Thyroid gland (tissue), 4 donors: Measurements from ENCODE around the gene TRIM41. TPM values are rescaled to one million over a fixed set of nuclear protein-coding genes. Genes with fewer than 3 reads are reported as not detected.

Experiments
- DNase-seq, 2 donors: peaks; one replicate each; pipeline ENCODE4 v3.0.0-alpha.2; 2019
- H3K27ac ChIP-seq, 3 donors: fragments of 200-600 bp; sonication (generic); 1 replicate in 2 of 3; 2 replicates in 1 of 3; pipeline ENCODE4 v1.5.1; 2016 to 2019; ENCODE audit warnings: mild to moderate bottlenecking in 1 of 3, moderate library complexity in 1 of 3
- H3K27me3 ChIP-seq: fragments of 200-600 bp; sonication (generic); one replicate; pipeline ENCODE4 v1.5.1; 2019
- H3K36me3 ChIP-seq, 2 donors: fragments of 200-600 bp; sonication (generic); one replicate each; pipeline ENCODE4 v1.5.1; 2016 to 2019
- H3K4me1 ChIP-seq, 2 donors: fragments of 200-600 bp; sonication (generic); one replicate each; pipeline ENCODE4 v1.5.1; 2017 to 2019
- H3K4me3 ChIP-seq, 3 donors: fragments of 200-600 bp; sonication (generic); replicated peaks in 1 of 3; 1 replicate in 2 of 3; 2 replicates in 1 of 3; pipeline ENCODE4 v1.5.1; 2016; ENCODE audit warnings: mild to moderate bottlenecking in 1 of 3
- H3K9me3 ChIP-seq: fragments of 200-600 bp; sonication (generic); one replicate; pipeline ENCODE4 v1.5.1; 2017
- POLR2A ChIP-seq, 2 donors: fragments of 450-650 bp; IDR thresholded peaks; one replicate each; pipeline ENCODE4 v1.6.1; 2017; ENCODE audit warnings: antibody characterized with exemption in 2 of 2, mild to moderate bottlenecking in 2 of 2, moderate library complexity in 1 of 2
- WGBS, 2 donors: methylation state at CpG; one replicate each; pipeline ENCODE4 v1.1.5; 2017; 5-methylcytosine and 5-hydroxymethylcytosine counted together
- intact Hi-C: fragments of 100-400 bp; cut with DNase I; formaldehyde crosslinking; loops from one replicate; pipeline ENCODE4 v1.15.1; 2023
- total RNA-seq, 4 donors: library from RNA; depleted of rRNA; stranded (reverse); fragments of >200 nt; gene quantifications; one replicate each; pipeline ENCODE4 v1.2.3, GENCODE V29; 2016
- TF ChIP-seq, protein P1 (sequence below), 6 experiments: fragments of 200-600 bp in 3 of 6; fragments of 450-650 bp in 3 of 6; sonication (generic) in 3 of 6; IDR thresholded peaks; one replicate each; pipeline ENCODE4 v1.5.1; 2016 to 2019; ENCODE audit warnings: antibody characterized with exemption in 6 of 6, mild to moderate bottlenecking in 2 of 6, inconsistent platforms in 1 of 6, moderate library complexity in 1 of 6

Gene TRIM41
- total RNA-seq, 4 donors from 2014 or later, result 18.8 to 31.1 (median 22.8) TPM

DNA sequence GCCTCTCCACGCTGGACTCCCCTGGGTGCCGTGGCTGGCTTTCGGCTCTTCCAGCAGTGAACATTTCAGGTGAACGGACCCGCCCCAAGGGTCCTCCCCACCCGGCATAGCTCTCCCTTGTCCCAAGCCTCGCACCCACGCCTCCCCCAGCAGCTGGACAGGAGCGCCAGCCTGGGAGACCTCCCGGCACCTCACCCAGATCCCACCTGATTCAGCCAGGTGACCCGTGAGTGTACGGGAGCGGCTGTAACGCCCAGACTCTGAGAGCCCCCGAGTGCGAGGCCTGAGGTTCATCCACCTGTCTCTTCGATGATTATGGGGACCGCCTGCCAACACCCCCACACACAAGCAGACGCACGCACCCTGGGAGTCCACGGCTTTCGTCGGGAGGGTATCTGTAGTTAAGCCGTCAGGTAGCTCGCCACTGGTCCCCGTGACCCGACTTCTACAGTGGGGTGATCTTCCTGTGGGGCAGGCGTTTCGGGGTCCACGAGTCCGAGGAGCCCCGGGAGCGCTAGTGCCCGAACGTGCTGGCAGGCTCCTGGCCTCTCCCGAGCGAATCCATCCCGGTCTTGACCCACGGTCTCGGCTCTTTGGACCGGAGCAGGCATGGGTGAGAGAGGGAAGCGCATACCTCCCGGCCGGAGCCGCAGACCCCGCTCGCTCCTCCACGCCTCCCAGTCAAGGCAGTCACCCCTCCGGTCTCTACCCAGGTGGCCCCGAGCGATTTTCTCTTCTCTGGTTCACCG lies 32.9 kb upstream of the TRIM41 start:
- intact Hi-C loops, result loop anchor here (5.0 kb wide), 1 partner anchor 32 kb away; the partner anchor contains the start of gene TRIM41
- Histone ChIP-seq H3K9me3 (no peaks in the 10 kb centered on the region), H3K27ac (peak overlapping the region; percentile 35 to 94 (median 43)), H3K36me3 (no peaks in the 10 kb centered on the region), H3K4me1 (peaks cover 4 to 8% of the 10 kb centered on the region in 2 donors), H3K27me3 (no peaks in the 10 kb centered on the region), H3K4me3 (peak overlapping the region; percentile 19 to 77 (median 60))
- 0 to 1% methylated on average over 17 to 39 of the region's 52 CpGs for WGBS, 2 donors
- peak; percentile 54 to 56 for DNase-seq
- TF ChIP-seq POLR2A (IDR thresholded peaks at IDR 0.05), result no peak
- TF ChIP-seq, protein P1, sequence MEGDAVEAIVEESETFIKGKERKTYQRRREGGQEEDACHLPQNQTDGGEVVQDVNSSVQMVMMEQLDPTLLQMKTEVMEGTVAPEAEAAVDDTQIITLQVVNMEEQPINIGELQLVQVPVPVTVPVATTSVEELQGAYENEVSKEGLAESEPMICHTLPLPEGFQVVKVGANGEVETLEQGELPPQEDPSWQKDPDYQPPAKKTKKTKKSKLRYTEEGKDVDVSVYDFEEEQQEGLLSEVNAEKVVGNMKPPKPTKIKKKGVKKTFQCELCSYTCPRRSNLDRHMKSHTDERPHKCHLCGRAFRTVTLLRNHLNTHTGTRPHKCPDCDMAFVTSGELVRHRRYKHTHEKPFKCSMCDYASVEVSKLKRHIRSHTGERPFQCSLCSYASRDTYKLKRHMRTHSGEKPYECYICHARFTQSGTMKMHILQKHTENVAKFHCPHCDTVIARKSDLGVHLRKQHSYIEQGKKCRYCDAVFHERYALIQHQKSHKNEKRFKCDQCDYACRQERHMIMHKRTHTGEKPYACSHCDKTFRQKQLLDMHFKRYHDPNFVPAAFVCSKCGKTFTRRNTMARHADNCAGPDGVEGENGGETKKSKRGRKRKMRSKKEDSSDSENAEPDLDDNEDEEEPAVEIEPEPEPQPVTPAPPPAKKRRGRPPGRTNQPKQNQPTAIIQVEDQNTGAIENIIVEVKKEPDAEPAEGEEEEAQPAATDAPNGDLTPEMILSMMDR (IDR thresholded peaks at IDR 0.05), result no peak

DNA sequence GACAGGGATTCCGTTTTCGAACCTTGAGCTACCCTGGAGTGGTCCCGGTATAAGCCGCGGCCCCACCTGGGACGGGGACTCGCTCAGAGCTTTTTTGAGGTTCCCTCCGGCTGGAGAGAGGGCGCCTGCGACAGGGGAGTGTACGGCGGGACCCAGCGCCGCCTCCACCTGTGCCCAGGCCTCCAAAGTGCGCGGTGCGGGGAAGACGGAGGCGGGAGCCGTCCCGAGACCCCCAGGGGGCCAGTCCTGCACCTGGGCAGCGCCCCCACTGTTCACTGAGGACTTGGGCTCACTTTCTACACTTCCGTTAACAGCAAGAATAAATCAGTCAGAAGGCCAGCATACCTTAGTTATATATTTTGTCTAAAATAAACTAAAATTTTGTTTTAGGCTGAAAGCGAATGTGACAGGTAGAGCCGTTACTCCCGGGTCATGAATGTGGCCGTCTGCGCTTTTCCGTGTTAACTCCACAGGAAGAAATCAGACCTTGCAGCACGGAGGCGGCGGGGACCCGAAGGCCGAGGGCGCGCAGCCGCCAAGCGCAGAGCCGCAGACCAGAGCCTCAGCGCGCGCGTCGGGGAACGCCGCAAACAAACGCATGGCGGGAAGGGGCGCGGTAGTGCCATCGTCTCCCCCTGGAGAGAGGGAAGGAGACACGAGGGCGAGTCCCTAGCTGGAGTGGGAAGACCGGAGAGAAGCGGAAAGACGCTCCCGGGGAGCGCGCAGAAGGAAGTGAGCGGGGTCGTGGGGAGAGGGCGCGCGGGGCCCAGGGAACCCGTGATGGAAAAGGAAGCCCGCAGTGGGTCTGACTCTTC lies 32.2 kb upstream of the TRIM41 start:
- H3K4me3 ChIP-seq, result peak overlapping the region; percentile 19 to 77 (median 60)
- no peaks in the 10 kb centered on the region for H3K9me3 ChIP-seq
- peak; percentile 54 for DNase-seq
- 1% methylated on average over 58 to 65 of the region's 66 CpGs for WGBS, 2 donors
- H3K4me1 ChIP-seq, result peaks cover 4 to 8% of the 10 kb centered on the region in 2 donors
- TF ChIP-seq POLR2A (IDR thresholded peaks at IDR 0.05), result no peak
- TF ChIP-seq, protein P1 (IDR thresholded peaks at IDR 0.05), result peak in 2 of 6 experiments; percentile 16 to 27
- H3K27me3 ChIP-seq, result no peaks in the 10 kb centered on the region
- intact Hi-C loops, result no loop called here
- no peaks in the 10 kb centered on the region for H3K36me3 ChIP-seq
- peak overlapping the region; percentile 35 to 94 (median 57) for H3K27ac ChIP-seq

DNA sequence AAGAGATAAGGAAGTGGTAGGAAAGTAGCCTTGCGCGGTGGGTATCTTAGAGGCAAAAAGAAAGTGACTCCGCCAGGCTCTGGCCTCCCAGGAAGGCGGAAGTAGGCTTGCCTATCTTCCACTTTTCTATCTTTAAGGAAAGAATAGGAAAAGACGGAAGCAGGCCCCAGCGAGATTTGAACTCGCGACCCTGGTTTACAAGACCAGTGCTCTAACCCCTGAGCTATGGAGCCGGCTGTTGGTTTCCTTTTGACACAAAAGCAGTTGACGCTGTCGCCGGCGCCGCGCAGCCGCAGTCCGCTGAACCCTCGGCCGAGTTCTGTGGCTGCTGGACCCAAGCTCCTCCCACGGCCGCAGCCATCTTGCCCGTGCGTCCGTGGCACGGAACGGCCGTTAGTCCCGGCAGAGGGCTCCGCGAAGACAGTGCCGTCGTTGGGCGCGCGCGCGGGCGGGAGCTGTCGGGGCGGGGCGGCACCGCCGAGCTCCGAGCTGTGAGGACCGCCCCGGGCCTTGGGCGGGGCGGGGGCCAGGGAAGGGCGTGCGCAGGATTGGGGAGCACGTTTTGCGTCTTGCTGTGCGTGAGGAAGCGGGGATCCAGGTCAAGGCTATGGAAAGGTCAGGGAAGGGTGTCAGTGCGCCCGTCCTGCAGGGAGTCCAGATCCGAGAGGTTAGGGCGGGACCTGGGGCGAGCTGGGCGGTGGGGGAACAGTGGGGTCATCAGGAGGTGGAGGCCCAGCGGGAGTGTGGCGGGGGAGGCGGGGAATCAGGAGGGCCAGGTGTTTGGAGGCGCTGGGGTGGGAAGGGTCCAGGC lies 31.4 kb upstream of the TRIM41 start:
- intact Hi-C loops, result no loop called here
- Histone ChIP-seq H3K36me3 (no peaks in the 10 kb centered on the region), H3K27me3 (no peaks in the 10 kb centered on the region), H3K9me3 (no peaks in the 10 kb centered on the region), H3K27ac (peak overlapping the region; percentile 81 to 94 (median 94)), H3K4me3 (peak overlapping the region; percentile 37 to 80 (median 77)), H3K4me1 (peaks cover 4 to 8% of the 10 kb centered on the region in 2 donors)
- DNase-seq, result peak; percentile 94
- 1 to 3% methylated on average over 28 to 45 of the region's 64 CpGs for whole genome bisulfite sequencing, 2 donors
- TF ChIP-seq, protein P1 (IDR thresholded peaks at IDR 0.05), result no peak
- TF ChIP-seq POLR2A (IDR thresholded peaks at IDR 0.05), result peak in 1 of 2 donors; percentile 77

DNA sequence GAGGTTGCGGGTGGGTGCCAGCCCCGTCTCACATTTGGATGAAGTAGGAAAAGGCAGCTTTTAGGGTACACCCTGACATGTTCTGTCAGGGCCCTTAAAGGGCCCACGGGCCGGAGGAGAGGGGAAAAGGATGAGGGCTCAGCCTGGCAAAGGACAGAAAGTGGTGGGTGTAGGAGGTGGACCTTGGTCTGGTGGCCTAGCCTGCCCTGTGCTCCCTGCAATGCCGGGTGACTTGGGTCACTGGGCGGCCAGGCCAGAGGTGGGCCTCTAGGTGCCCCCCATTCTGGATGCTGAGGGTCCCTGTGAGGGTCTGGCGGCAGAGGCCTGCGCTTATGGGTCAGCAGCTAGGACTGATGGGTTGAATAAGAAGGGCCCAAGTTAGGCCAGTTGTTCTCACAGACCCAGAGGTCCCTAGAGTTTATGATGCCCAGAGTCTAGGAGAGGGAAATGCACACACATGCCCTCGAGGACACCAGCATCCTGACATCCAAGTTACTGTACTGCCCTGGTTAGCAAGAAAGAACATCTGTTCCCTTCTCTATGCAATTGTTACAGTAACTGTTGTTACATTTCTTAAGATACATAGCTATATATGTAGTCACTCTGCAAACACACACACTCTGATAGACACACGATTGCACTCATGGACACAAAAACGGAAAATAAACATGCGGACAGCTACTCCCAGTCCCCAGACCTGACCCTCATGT lies 30.6 kb upstream of the TRIM41 start:
- Histone ChIP-seq H3K27me3 (no peaks in the 10 kb centered on the region), H3K27ac (peak overlapping the region; percentile 81 to 94 (median 94)), H3K9me3 (no peaks in the 10 kb centered on the region), H3K4me1 (peaks cover 4 to 8% of the 10 kb centered on the region in 2 donors), H3K4me3 (peak overlapping the region; percentile 37 to 80 (median 77)), H3K36me3 (no peaks in the 10 kb centered on the region)
- TF ChIP-seq POLR2A (IDR thresholded peaks at IDR 0.05), result no peak
- TF ChIP-seq, protein P1 (IDR thresholded peaks at IDR 0.05), result no peak
- intact Hi-C loops, result no loop called here
- 59% methylated on average over 11 to 12 of the region's 12 CpGs for WGBS, 2 donors
- DNase-seq, result no peak
